ENCODE measurements around the gene TRANK1. TPM values are rescaled to one million over a fixed set of nuclear protein-coding genes. Genes with fewer than 3 reads are reported as not detected.

The TRANK1 gene
- total RNA-seq, 4 donors from 2014 or later: 7.3 to 9.6 (median 8.2) TPM

DNA sequence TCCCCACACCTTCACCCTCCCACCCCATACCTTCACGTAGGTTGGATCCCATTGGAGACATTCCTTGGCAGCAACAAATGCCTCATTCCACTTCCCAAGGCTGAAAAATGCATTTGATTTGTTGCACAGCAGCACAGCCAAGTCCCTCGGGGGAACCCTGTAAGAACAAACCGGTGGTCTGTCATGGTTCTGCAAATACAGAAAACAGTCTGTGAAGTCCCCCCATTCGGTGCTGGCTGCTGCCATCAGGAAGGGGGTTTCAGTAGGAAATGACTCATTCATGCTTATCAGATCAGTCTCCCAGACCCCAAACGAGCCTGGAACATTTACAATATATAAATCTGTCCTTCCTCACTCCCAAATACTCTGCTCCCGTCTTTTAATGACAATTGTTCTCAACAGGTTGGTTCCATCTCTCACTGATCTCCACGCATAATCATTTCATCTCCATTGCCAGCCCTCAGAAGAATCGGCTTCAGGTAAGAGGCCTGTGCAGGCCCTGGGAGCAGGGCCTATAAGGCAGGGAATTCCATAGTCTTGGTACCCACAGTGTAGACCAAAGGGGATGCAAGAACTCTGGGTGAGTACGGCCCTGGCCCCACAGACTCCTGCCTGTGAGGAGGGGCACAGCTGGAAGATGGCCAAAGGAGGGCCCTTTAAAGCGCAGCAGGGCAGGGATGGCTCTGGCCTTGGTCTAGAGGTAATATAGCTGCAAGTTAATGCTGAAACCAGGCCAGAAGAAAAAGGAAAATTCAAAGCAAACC is 41.6 kb downstream of the TRANK1 start:
- DNase-seq (ENCODE audit: extremely low spot score): no peak
- Histone ChIP-seq H3K4me1 (peaks cover 0 to 15% (median 5%) of the 10 kb centered on the region in 4 donors), H3K27me3 (no peaks in the 10 kb centered on the region), H3K9me3 (no peaks in the 10 kb centered on the region), H3K4me3 (no peak overlapping the region), H3K36me3 (peaks cover 6 to 32% (median 12%) of the 10 kb centered on the region in 4 donors), H3K27ac (replicated peaks in 1 of 4) (no peak overlapping the region)
- intact Hi-C loops (cut with DNase I): no loop called here
- TF ChIP-seq EP300 (IDR thresholded peaks at IDR 0.05) (no peak), POLR2A (IDR thresholded peaks at IDR 0.05; ENCODE audit: low read depth) (no peak), POLR2AphosphoS5 (IDR thresholded peaks at IDR 0.05) (no peak)
- TF ChIP-seq, protein P1, sequence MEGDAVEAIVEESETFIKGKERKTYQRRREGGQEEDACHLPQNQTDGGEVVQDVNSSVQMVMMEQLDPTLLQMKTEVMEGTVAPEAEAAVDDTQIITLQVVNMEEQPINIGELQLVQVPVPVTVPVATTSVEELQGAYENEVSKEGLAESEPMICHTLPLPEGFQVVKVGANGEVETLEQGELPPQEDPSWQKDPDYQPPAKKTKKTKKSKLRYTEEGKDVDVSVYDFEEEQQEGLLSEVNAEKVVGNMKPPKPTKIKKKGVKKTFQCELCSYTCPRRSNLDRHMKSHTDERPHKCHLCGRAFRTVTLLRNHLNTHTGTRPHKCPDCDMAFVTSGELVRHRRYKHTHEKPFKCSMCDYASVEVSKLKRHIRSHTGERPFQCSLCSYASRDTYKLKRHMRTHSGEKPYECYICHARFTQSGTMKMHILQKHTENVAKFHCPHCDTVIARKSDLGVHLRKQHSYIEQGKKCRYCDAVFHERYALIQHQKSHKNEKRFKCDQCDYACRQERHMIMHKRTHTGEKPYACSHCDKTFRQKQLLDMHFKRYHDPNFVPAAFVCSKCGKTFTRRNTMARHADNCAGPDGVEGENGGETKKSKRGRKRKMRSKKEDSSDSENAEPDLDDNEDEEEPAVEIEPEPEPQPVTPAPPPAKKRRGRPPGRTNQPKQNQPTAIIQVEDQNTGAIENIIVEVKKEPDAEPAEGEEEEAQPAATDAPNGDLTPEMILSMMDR (IDR thresholded peaks at IDR 0.05): no peak
- WGBS: 71% methylated on average over 10 of the region's 10 CpGs

DNA sequence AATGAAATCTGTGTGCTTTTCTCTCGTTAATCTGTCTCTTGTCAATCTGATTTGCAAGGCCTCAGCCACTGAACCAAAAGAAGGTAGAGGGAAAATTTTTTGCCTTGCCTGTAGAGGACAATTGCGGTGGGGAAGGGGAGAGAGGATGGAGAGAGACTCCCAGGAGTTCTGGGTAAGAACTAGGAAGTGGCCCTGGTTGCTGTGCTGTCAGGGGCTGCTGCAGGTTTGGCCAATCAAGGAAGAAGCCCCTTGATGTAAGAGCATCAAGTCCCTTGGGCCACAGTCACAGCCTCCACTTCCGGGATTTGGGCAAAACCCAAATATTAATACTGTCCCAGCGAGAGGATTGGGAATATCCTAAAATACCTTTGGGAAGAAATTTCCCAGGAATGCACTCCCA is 43.3 kb downstream of the TRANK1 start:
- 90% methylated on average over 4 of the region's 4 CpGs for WGBS
- Histone ChIP-seq H3K4me3 (no peak overlapping the region), H3K27ac (replicated peaks in 1 of 4) (no peak overlapping the region), H3K27me3 (no peaks in the 10 kb centered on the region), H3K9me3 (no peaks in the 10 kb centered on the region), H3K36me3 (peaks cover 6 to 48% (median 16%) of the 10 kb centered on the region in 4 donors), H3K4me1 (no peaks in the 10 kb centered on the region)
- DNase-seq (ENCODE audit: extremely low spot score): no peak
- intact Hi-C loops (cut with DNase I): no loop called here
- TF ChIP-seq POLR2A (IDR thresholded peaks at IDR 0.05; ENCODE audit: low read depth): no peak
- TF ChIP-seq, protein P1 (IDR thresholded peaks at IDR 0.05): no peak
- TF ChIP-seq POLR2AphosphoS5 (IDR thresholded peaks at IDR 0.05): no peak
- no peak for TF ChIP-seq EP300 (IDR thresholded peaks at IDR 0.05)

DNA sequence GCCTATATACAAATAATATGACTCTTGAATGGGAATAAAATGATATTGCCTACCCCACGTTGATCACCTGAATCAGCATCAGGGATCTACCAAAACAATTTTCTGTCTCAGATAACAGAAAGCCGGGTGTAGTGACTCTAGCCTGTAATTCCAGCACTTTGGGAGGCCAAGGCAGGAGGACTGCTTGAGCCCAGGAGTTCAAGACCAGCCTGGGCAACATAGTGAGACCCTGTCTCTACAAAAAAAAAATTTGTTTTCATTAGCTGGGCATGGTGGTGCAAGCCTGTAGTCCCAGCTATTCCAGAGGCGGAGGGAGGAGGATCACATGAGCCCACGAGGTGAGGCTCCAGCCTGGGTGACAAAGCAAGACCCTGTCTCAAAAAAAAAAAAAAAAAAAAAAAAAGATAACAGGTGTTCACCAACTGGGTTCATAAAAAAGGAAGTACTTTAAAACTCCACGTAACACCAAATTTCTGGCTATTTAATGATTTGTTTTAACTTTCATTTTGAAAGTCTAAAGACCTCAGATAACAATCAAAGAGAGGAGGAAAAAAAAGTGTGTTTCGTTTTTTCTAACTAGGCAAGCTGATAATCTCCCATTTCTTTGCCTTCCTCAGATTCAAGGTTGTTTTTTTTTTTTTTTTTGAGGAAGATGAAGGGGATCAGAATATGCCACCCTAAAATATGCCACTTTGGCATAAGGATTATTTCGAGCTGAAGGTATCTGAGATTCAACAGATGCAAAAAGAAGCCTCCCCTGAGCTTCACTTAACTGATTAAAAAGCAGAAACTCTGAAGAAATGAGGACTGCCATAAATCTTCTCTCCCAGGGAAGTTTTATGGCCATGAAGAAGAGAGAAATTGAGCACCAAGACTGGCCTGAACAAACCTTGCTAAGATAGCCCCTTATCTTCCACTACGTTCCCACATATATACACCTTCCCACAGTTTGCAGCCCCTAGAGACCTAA is 44.1 kb downstream of the TRANK1 start:
- TF ChIP-seq POLR2A (IDR thresholded peaks at IDR 0.05; ENCODE audit: low read depth): no peak
- no peak for TF ChIP-seq EP300 (IDR thresholded peaks at IDR 0.05)
- TF ChIP-seq, protein P1 (IDR thresholded peaks at IDR 0.05): no peak
- no peak for TF ChIP-seq POLR2AphosphoS5 (IDR thresholded peaks at IDR 0.05)
- no peaks in the 10 kb centered on the region for H3K4me1 ChIP-seq
- H3K4me3 ChIP-seq: no peak overlapping the region
- H3K9me3 ChIP-seq: no peaks in the 10 kb centered on the region
- no peaks in the 10 kb centered on the region for H3K27me3 ChIP-seq
- H3K27ac ChIP-seq (replicated peaks in 1 of 4): no peak overlapping the region
- WGBS: 86% methylated on average over 8 of the region's 8 CpGs
- intact Hi-C loops (cut with DNase I): no loop called here
- DNase-seq (ENCODE audit: extremely low spot score): no peak
- H3K36me3 ChIP-seq: peaks cover 6 to 56% (median 16%) of the 10 kb centered on the region in 4 donors

DNA sequence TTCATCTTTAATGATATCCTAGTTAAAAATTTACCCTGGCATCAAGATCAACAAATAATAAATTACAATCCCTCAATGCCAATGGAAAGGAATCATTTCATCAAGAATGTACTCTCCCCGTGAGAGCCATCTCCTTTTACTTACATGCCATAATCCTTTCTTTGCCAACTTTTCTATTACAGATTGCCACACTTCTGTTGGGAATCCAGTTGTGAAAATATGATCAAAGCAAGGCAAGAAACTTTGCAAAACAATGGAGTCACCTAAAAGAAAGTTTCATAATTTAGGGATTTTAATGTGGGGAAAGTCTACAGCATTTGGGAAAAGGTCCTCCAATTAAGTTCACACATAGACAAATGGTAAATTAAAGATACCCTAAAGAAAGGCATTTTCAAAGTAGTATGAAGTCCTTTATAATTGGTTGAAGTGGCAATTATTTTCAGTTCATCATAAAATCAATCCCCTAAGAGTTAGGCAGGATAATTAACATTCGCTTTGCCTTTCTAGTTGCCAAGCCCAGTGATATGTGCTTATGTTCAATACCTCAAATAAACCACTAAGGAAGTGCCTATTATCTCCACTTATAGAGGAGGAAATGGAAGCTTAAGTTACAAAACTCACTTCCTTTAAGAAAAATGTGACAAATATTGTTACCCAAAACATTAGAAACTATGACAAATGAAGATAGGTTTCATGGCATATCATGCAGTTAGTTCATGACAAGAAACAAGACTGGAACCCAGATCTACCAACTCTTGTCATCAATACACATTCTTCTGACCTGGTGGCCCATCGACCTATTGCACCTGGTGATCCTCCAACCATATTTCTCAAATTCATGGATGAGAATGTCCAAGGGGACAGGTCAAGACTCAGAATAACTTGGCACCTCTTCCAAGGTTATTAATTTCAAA is 49.1 kb downstream of the TRANK1 start:
- intact Hi-C loops (cut with DNase I): no loop called here
- Histone ChIP-seq H3K4me1 (peaks cover 0 to 13% (median 6%) of the 10 kb centered on the region in 4 donors), H3K27me3 (no peaks in the 10 kb centered on the region), H3K4me3 (no peak overlapping the region), H3K27ac (replicated peaks in 1 of 4) (no peak overlapping the region), H3K36me3 (peaks cover 6 to 63% (median 17%) of the 10 kb centered on the region in 4 donors), H3K9me3 (no peaks in the 10 kb centered on the region)
- WGBS: 56% methylated on average over 3 of the region's 3 CpGs
- TF ChIP-seq POLR2A (IDR thresholded peaks at IDR 0.05; ENCODE audit: low read depth) (no peak), POLR2AphosphoS5 (IDR thresholded peaks at IDR 0.05) (no peak)
- TF ChIP-seq, protein P1 (IDR thresholded peaks at IDR 0.05): no peak
- no peak for DNase-seq (ENCODE audit: extremely low spot score)

Measured in esophagus muscularis mucosa (tissue), 4 donors.